Left lung (tissue), 10 donors: ENCODE data around the gene ANO1. TPM values are rescaled to one million over a fixed set of nuclear protein-coding genes. Genes with fewer than 3 reads are reported as not detected.

Experiments
- ATAC-seq: fragments of 200-7000 bp; cut with Tn5 transposase; one replicate; pipeline ENCODE4 v1.9.1; 2020; ENCODE audit warnings: moderate library complexity
- DNase-seq, 4 donors: peaks; one replicate each; pipeline ENCODE4 v3.0.0-alpha.2; 2013 to 2020
- H3K27ac ChIP-seq, 2 donors: fragments of 200-600 bp; sonication (generic) in 1 of 2; one replicate each; pipeline versions ENCODE4 v1.5.0 to v1.8.0; 2020 to 2021
- H3K27me3 ChIP-seq, 2 donors: fragments of 200-600 bp; sonication (generic) in 1 of 2; one replicate each; pipeline versions ENCODE4 v1.5.0 to v1.8.0; 2020 to 2021
- H3K36me3 ChIP-seq, 2 donors: fragments of 200-600 bp; sonication (generic) in 1 of 2; one replicate each; pipeline versions ENCODE4 v1.5.0 to v1.8.0; 2020 to 2021
- H3K4me1 ChIP-seq, 2 donors: fragments of 200-600 bp; one replicate each; pipeline ENCODE4 v1.8.0; 2021
- H3K4me3 ChIP-seq, 2 donors: fragments of 200-600 bp; sonication (generic) in 1 of 2; one replicate each; pipeline versions ENCODE4 v1.5.0 to v1.8.0; 2020 to 2021; ENCODE audit warnings: mild to moderate bottlenecking in 1 of 2
- H3K9me3 ChIP-seq, 2 donors: fragments of 200-600 bp; sonication (generic) in 1 of 2; one replicate each; pipeline versions ENCODE4 v1.5.0 to v1.8.0; 2020 to 2021
- intact Hi-C, 2 donors: fragments of 100-400 bp; cut with DNase I; formaldehyde crosslinking; loops; one replicate each; pipeline versions ENCODE4 v1.11.2 to v1.14.2; 2022
- polyA plus RNA-seq, 6 donors: library from polyadenylated mRNA; unstranded; fragments of 120-200 nt; gene quantifications; one replicate each; pipeline ENCODE4 v1.2.1, GENCODE V29; 2013; ENCODE audit not compliant: insufficient read length in 6 of 6
- total RNA-seq, 2 donors: library from RNA; stranded (reverse); fragmentation: NEBNext Ultra II Directional; extraction: Animal tissue kit (Norgen Biotek cat#: 25700); gene quantifications; one replicate each; pipeline ENCODE4 v1.2.1, GENCODE V29; 2021
- TF ChIP-seq, protein P1 (sequence below), 2 donors: fragments of 200-600 bp; sonication (generic) in 1 of 2; IDR thresholded peaks; one replicate each; pipeline versions ENCODE4 v1.5.0 to v1.8.0; 2021; ENCODE audit warnings: antibody characterized with exemption in 2 of 2
- donor health status: DM: no; HTN: yes; CAD: no.
- donor health status: DM: no; HTN: no; CAD: no.

Gene ANO1
- total and polyA plus RNA-seq, 8 donors = 4.9 to 13.2 (median 7.0) TPM

- DNase-seq = no peak
- no peaks in the 10 kb centered on the region for H3K36me3 ChIP-seq
- peaks cover 0 to 66% of the 10 kb centered on the region in 2 donors for H3K27me3 ChIP-seq
- no peaks in the 10 kb centered on the region for H3K4me1 ChIP-seq
- no peak overlapping the region for H3K27ac ChIP-seq
- no peak overlapping the region for H3K4me3 ChIP-seq
- no peaks in the 10 kb centered on the region for H3K9me3 ChIP-seq
- ATAC-seq = no peak
- intact Hi-C loops = no loop called here
- TF ChIP-seq, protein P1, sequence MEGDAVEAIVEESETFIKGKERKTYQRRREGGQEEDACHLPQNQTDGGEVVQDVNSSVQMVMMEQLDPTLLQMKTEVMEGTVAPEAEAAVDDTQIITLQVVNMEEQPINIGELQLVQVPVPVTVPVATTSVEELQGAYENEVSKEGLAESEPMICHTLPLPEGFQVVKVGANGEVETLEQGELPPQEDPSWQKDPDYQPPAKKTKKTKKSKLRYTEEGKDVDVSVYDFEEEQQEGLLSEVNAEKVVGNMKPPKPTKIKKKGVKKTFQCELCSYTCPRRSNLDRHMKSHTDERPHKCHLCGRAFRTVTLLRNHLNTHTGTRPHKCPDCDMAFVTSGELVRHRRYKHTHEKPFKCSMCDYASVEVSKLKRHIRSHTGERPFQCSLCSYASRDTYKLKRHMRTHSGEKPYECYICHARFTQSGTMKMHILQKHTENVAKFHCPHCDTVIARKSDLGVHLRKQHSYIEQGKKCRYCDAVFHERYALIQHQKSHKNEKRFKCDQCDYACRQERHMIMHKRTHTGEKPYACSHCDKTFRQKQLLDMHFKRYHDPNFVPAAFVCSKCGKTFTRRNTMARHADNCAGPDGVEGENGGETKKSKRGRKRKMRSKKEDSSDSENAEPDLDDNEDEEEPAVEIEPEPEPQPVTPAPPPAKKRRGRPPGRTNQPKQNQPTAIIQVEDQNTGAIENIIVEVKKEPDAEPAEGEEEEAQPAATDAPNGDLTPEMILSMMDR (IDR thresholded peaks at IDR 0.05) = no peak
Measured at GRCh38 chr11:70147668-70148067, 69.6 kb downstream of the ANO1 start.

GRCh38 chr11:70151671-70152070 is 73.6 kb downstream of the ANO1 start:
- no peaks in the 10 kb centered on the region for H3K4me1 ChIP-seq
- intact Hi-C loops = no loop called here
- TF ChIP-seq, protein P1 (IDR thresholded peaks at IDR 0.05) = no peak
- no peak for ATAC-seq
- DNase-seq = no peak
- no peak overlapping the region for H3K27ac ChIP-seq
- H3K36me3 ChIP-seq = no peaks in the 10 kb centered on the region
- H3K9me3 ChIP-seq = no peaks in the 10 kb centered on the region
- H3K4me3 ChIP-seq = no peak overlapping the region
- peaks cover 0 to 29% of the 10 kb centered on the region in 2 donors for H3K27me3 ChIP-seq

GRCh38 chr11:70153133-70153727 is 75.1 kb downstream of the ANO1 start:
- H3K4me3 ChIP-seq = no peak overlapping the region
- H3K36me3 ChIP-seq = no peaks in the 10 kb centered on the region
- H3K9me3 ChIP-seq = no peaks in the 10 kb centered on the region
- H3K27me3 ChIP-seq = peaks cover 0 to 19% of the 10 kb centered on the region in 2 donors
- no peak for ATAC-seq
- DNase-seq = no peak
- TF ChIP-seq, protein P1 (IDR thresholded peaks at IDR 0.05) = no peak
- intact Hi-C loops = no loop called here
- H3K4me1 ChIP-seq = no peaks in the 10 kb centered on the region
- no peak overlapping the region for H3K27ac ChIP-seq

- Histone ChIP-seq H3K36me3 (no peaks in the 10 kb centered on the region), H3K4me3 (no peak overlapping the region), H3K27me3 (no peaks in the 10 kb centered on the region), H3K9me3 (no peaks in the 10 kb centered on the region), H3K4me1 (no peaks in the 10 kb centered on the region), H3K27ac (no peak overlapping the region)
- DNase-seq (no peak), ATAC-seq (no peak)
- TF ChIP-seq, protein P1 (IDR thresholded peaks at IDR 0.05) = no peak
- intact Hi-C loops = no loop called here
Measured at GRCh38 chr11:70155386-70155785, 77.3 kb downstream of the ANO1 start.

DNA sequence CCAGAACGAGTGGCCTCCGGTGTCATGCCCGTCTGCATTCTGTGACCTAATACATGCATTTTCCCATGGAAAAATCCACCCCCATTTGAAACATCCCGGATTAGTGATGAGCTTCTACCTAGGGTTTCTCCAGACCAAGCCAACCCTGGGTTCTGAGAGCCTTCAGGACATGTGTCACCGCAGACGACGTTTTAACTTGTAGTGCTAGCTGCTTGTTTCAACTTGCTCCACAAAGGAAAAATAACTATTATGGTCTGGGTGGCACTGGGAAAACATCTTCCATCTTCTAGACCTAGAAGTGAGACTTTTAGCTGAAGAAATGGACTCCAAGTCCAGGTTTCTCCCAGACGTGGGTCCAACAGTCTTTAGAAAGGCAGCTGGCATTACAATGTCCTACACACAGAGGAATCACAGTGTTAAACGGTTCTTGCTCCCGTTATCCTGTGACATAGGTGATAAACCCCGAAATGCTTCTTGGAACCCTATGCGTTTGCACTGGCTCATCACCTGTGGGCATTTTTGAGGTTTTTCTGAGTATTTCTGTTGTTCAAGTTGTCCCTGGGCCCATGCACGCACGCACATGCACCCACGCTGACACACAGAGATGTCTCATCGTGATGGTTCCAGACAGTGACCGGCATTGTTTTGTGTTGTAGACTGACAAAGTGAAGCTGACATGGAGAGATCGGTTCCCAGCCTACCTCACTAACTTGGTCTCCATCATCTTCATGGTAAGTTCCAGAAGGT is 78.3 kb downstream of the ANO1 start:
- no peak for ATAC-seq
- H3K36me3 ChIP-seq = no peaks in the 10 kb centered on the region
- TF ChIP-seq, protein P1 (IDR thresholded peaks at IDR 0.05) = no peak
- H3K27ac ChIP-seq = no peak overlapping the region
- intact Hi-C loops = no loop called here
- H3K27me3 ChIP-seq = no peaks in the 10 kb centered on the region
- no peaks in the 10 kb centered on the region for H3K9me3 ChIP-seq
- H3K4me1 ChIP-seq = no peaks in the 10 kb centered on the region
- H3K4me3 ChIP-seq = no peak overlapping the region
- DNase-seq = no peak
